OCI-LY7 (cell line): Measurements from ENCODE around the gene ZNF185. TPM values are rescaled to one million over a fixed set of nuclear protein-coding genes. Genes with fewer than 3 reads are reported as not detected.

Source experiments
- Bru-seq: library from RNA; stranded (reverse); fragments of 400-500 nt; gene quantifications from one replicate; lab custom pipeline; 2021; lab: Mats Ljungman, UMichigan
- BruChase-seq, 2 experiments: library from RNA; stranded (reverse); fragments of 400-500 nt; gene quantifications; one replicate each; lab custom pipeline; 2021; lab: Mats Ljungman, UMichigan
- BruUV-seq: library from RNA; stranded (reverse); fragments of 400-500 nt; replicated peaks from 2 replicates; lab custom pipeline; 2021; lab: Mats Ljungman, UMichigan
- CTCF ChIA-PET: fragments of 300-600 bp; sonication (Branson Sonifier 250); formaldehyde crosslinking; loops from one replicate; lab custom pipeline; 2022; ENCODE audit warnings: antibody characterized with exemption; ENCODE audit not compliant: unreplicated experiment; lab: Charles Lee
- POLR2A ChIA-PET: fragments of 300-600 bp; sonication (Branson Sonifier 250); formaldehyde crosslinking; loops from one replicate; lab custom pipeline; 2022; ENCODE audit warnings: antibody characterized with exemption; lab: Charles Lee
- DNase-seq: peaks from one replicate; pipeline ENCODE4 v3.0.0-alpha.2; 2015; ENCODE audit warnings: low spot score
- H2AFZ ChIP-seq: fragments of 200-600 bp; sonication (generic), shearing (Covaris generic); 2 replicates; pipeline ENCODE4 v1.6.1; 2014; ENCODE audit warnings: mild to moderate bottlenecking, antibody characterized with exemption, low read length, moderate library complexity
- H3K27ac ChIP-seq: fragments of 200-600 bp; sonication (generic); 2 replicates; pipeline ENCODE4 v1.5.1; 2014; ENCODE audit warnings: mixed run types, low read depth, mild to moderate bottlenecking, moderate library complexity, low read length, inconsistent platforms; ENCODE audit not compliant: poor library complexity, severe bottlenecking
- H3K36me3 ChIP-seq: fragments of 200-600 bp; sonication (generic); 2 replicates; pipeline ENCODE4 v1.6.1; 2014; ENCODE audit warnings: mild to moderate bottlenecking, antibody characterized with exemption, low read length, moderate library complexity, mixed read lengths; ENCODE audit not compliant: insufficient read depth
- H3K4me1 ChIP-seq: fragments of 200-600 bp; sonication (generic); 2 replicates; pipeline ENCODE4 v1.5.1; 2014; ENCODE audit warnings: mild to moderate bottlenecking, low read length; ENCODE audit not compliant: insufficient read depth, poor library complexity, severe bottlenecking
- H3K4me2 ChIP-seq: fragments of 200-600 bp; sonication (generic); 2 replicates; pipeline ENCODE4 v1.6.1; 2014; ENCODE audit warnings: mild to moderate bottlenecking, low read length
- H3K4me3 ChIP-seq: fragments of 200-600 bp; sonication (generic); 2 replicates; pipeline ENCODE4 v1.5.1; 2014; ENCODE audit warnings: mild to moderate bottlenecking, low read depth, low read length; ENCODE audit not compliant: poor library complexity, severe bottlenecking
- H3K79me2 ChIP-seq: fragments of 200-600 bp; sonication (generic); 2 replicates; pipeline ENCODE4 v1.6.1; 2016; ENCODE audit warnings: low read depth, mild to moderate bottlenecking, low read length, moderate library complexity, mixed read lengths; ENCODE audit not compliant: insufficient read depth
- H3K9me2 ChIP-seq: fragments of 200-600 bp; sonication (generic); 2 replicates; pipeline ENCODE4 v1.6.1; 2016; ENCODE audit warnings: mild to moderate bottlenecking, low read length, mixed read lengths; ENCODE audit not compliant: insufficient read depth
- H3K9me3 ChIP-seq: fragments of 200-600 bp; sonication (generic); 2 replicates; pipeline ENCODE4 v1.6.1; 2014; ENCODE audit warnings: mild to moderate bottlenecking, mixed run types, low read length, mixed read lengths
- H4K20me1 ChIP-seq: fragments of 200-600 bp; sonication (generic); 2 replicates; pipeline ENCODE4 v1.6.1; 2014; ENCODE audit warnings: mild to moderate bottlenecking, antibody characterized with exemption, low read length, moderate library complexity, mixed read lengths; ENCODE audit not compliant: insufficient read depth
- CTCF ChIP-seq: fragments of 200-600 bp; sonication (generic); conservative IDR thresholded peaks from 2 replicates; pipeline ENCODE4 v1.5.1; 2014; ENCODE audit warnings: mild to moderate bottlenecking, antibody characterized with exemption, low read length, moderate library complexity, mixed read lengths
- EZH2phosphoT487 ChIP-seq: fragments of 200-600 bp; sonication (generic); IDR thresholded peaks from 2 replicates; pipeline ENCODE4 v1.6.1; 2018; ENCODE audit warnings: low read depth, borderline replicate concordance, mild to moderate bottlenecking, mixed run types, antibody characterized with exemption, low read length, moderate library complexity, mixed read lengths
- intact Hi-C: fragments of 100-400 bp; cut with micrococcal nuclease; formaldehyde crosslinking; loops from one replicate; pipeline ENCODE4 v1.10.0; 2022; ENCODE audit not compliant: unreplicated experiment
- long read RNA-seq: library from polyadenylated mRNA; stranded (forward); transcript quantifications from one replicate; pipeline ENCODE4 v2.0.0, GENCODE V29; 2022
- total RNA-seq, 2 experiments: library from RNA; depleted of rRNA in 1 of 2; stranded (reverse); fragments of >200 nt in 1 of 2; shearing (Covaris generic) in 1 of 2; gene quantifications; 2 replicates each; pipeline ENCODE4 v1.2.3, GENCODE V29; 2014 to 2022

The ZNF185 gene
- 0.73 and 1.4 TPM in 2 replicates for total RNA-seq (2014; rRNA removed; shearing (Covaris generic))
- 20.7 and 21.3 TPM in 2 replicates for total RNA-seq (2022)
- percentile 43 among the genes with signal in this experiment for Bru-seq, nascent RNA
- percentile 51 among the genes with signal in this experiment for BruChase-seq, experiment 1, labeled RNA remaining after a 6-hour chase
- percentile 43 among the genes with signal in this experiment for BruChase-seq, experiment 2, labeled RNA remaining after a 2-hour chase
- long read RNA-seq, partial matches to known transcripts = 3 of 31 reads
- long read RNA-seq, other reads (novel, unspliced or antisense) = 22 of 31 reads

GRCh38 chrX:152897222-152898131 lies at the start of gene ZNF185:
ZNF185 (plus strand) TSS chrX:152898067; CDS start chrX:152914490, 16,423 bp downstream.
- Histone ChIP-seq H3K4me3 (no peak within 1 kb of the TSS), H3K9me3 (no peaks in the 10 kb centered on the region), H3K9me2 (no peaks in the 10 kb centered on the region), H3K36me3 (no peaks in the 10 kb centered on the region), H3K4me1 (no peaks in the 10 kb centered on the region), H4K20me1 (no peaks in the 10 kb centered on the region), H3K27ac (no peak within 1 kb of the TSS), H3K4me2 (no peak within 1 kb of the TSS), H2AFZ (no peak within 1 kb of the TSS), H3K79me2 (no peaks in the 10 kb centered on the region)
- intact Hi-C loops = no loop called here
- ChIA-PET CTCF (no interaction called here), POLR2A (no interaction called here)
- no TSS peak for BruUV-seq
- TF ChIP-seq CTCF (no peak), EZH2phosphoT487 (no peak)
- DNase-seq = no peak

- H3K4me3 ChIP-seq = no peak overlapping the region
- intact Hi-C loops = no loop called here
- no peaks in the 10 kb centered on the region for H3K9me2 ChIP-seq
- ChIA-PET POLR2A (no interaction called here), CTCF (no interaction called here)
- H3K4me1 ChIP-seq = no peaks in the 10 kb centered on the region
- H3K27ac ChIP-seq = no peak overlapping the region
- H3K79me2 ChIP-seq = no peaks in the 10 kb centered on the region
- H3K36me3 ChIP-seq = peaks cover 22% of the 10 kb centered on the region
- no peaks in the 10 kb centered on the region for H3K9me3 ChIP-seq
- H3K4me2 ChIP-seq = no peak overlapping the region
- DNase-seq = no peak
- no peak overlapping the region for H2AFZ ChIP-seq
- TF ChIP-seq EZH2phosphoT487 = no peak
- TF ChIP-seq CTCF = no peak
- no peaks in the 10 kb centered on the region for H4K20me1 ChIP-seq
- no TSS peak for BruUV-seq
These were observed 47.4 kb upstream of the ZNF185 start for GRCh38 chrX:152850465-152850864.
